HG02623 (cell line): ENCODE results near the gene DHRS13.
"Not testable (repeated sequence)": the region's sequence is repeated elsewhere in the genome, so short reads cannot be mapped to it uniquely, and the experiment has no call there.

ENCODE experiments used
- ATAC-seq: cut with Tn5 transposase; IDR thresholded peaks from one replicate; pipeline ENCODE4 v1.9.1; 2021; ENCODE audit warnings: moderate library complexity; ENCODE audit not compliant: unreplicated experiment

The DHRS13 gene

DNA sequence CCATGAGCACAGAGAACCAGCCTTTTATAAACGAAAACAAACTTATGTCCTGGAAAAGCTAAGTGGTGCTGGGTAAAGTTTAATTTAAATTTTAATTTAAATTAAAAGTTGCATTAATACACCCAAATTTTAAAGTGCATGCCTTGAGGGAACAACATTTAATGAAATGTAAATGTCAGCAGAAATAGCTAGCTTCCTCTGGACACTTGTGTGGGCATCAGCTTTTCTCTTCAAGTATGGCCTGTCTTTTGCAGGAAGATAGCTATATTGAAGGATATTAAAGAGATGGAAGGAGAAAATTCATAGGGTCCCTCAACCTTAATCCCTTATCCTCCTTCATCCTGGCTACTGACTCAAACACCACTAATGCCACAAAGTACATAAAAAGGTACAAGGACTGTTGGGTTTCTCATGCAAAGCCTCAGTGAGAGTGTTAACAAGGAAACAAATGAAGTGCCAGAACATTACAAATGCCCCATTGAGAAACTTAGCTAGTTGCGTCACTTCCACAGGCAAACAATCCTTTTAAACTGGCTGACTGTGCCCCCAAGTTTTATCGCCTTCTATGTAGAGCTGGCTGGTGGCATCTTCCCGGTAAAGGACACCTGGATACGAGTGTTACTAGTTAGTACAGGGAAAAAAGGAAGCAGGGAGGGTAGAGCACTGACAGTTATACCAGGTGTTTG is 34.3 kb upstream of the DHRS13 start:
- ATAC-seq: no peak

DNA sequence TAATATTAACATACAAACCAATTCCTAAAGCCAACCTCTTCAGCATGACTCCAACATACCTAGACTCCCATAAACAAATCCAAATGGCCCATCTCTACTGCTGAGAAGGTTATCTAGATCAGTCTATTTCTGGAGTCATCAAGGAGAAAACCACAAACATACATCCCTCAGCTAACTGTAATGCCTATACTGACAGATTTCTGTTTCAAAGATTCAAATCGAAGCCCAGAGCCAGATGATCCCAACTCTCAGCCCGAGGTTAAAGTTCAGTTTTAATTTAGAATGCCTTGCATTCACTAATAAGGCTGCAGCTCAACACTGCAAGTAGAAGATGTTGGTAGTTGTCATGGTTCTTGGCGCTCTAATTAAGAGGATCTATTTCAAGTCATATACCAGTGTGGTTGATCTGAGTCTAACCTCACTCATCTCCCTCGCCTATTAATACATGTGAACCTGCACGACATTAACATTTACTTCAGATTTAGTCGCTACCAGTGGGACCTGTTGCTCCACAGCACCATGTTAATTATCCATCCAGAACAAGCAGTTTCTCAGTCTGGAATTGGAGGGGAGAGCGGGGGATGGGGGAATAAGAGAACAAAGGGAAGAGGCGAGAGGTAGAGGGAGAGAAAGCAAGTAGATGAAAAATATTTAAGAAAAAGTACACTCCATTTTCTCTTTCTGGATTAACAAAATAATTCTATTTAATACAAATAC is 33.0 kb upstream of the DHRS13 start:
- ATAC-seq: no peak

DNA sequence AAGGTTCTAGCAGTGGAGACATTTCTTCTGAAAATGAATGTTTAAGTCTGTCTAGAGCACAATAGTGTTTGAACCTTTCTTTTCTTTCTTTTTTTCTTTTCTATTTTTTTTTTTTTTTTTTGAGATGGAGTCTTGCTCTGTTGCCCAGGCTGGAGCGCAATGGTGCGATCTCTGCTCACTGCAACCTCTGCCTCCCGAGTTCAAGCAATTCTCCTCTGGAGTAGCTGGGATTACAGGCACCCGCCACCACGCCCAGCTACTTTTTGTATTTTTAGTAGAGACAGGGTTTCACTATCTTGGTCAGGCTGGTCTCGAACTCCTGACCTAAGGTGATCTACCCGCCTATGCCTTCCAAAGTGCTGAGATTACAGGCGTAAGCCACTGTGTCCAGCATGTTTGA is 31.6 kb upstream of the DHRS13 start:
- not testable (repeated sequence) for ATAC-seq

DNA sequence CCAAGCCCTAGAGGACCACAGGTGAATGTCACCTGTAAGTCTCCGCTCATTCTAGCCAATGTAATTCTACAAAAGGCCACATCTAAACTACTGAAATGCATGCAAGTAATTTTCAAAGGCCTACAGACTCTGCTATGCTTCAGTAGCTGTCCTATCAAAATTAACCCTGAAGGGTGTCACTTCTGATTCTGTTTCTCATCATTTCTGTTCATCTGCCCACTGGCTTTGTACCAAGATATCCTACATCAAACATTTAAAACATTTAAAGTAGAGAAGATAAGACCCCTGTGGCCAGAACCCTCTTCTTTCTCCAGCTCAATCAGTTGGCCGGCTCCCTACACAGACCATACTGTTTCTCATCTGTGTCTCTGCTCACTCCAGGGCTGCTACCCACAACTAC is 26.9 kb upstream of the DHRS13 start:
- ATAC-seq: no peak

DNA sequence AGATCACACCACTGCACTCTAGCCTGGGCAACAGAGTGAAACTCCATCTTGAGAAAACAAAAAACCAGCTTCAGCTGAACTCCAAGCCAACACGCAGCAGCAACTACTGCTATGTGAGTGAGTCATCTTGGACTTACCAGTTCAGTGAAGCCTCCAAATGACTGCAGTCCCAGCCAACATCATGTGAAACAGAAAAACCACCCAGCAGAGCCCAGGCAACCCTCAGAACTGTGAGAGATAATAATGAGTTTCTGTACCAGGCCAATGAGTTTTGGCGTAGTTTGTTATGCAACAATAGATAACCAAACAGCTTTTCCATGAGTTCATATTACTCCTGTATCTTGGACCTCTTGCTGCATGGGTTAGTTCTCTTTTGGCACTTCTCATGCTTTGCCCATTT is 25.2 kb upstream of the DHRS13 start:
- ATAC-seq: no peak

DNA sequence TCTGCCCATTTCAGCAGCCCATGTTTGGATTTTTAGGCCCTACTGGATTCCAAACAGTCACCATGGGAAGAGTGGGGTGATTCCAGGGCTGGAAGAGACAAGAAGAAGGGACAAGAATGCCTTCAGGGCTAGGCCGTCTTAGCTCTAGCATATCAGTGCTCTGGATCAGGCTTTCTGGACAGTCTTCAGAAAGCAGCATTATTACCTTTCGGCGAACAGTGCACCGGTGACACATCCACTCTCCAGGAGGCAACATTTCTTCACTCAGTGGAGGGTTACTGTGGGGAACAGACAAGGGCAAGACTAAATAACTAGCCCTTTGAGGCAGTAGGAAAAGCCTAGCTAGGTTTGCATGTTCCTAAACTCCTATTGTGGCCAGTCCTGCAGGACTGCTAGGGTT is 23.9 kb upstream of the DHRS13 start:
- no peak for ATAC-seq

DNA sequence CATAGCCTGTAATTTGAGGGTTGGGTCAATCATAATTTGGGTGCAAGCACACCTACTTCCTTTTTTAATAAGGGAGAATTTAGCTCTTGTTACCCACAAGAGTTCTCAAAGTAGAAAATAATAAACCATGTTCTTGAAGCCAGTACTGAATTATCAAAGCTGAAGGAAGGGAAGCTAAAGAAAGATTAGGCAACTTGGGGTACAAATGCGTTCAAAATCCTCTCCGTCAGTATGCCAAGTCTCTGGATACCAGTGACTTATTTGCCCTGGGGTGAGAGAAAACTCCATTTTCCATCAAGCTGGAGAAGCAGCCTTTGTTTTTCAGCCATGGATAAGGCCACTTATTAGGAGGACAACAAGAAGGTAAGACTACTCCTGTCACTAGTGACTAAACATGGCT is 23.5 kb upstream of the DHRS13 start:
- ATAC-seq: no peak

DNA sequence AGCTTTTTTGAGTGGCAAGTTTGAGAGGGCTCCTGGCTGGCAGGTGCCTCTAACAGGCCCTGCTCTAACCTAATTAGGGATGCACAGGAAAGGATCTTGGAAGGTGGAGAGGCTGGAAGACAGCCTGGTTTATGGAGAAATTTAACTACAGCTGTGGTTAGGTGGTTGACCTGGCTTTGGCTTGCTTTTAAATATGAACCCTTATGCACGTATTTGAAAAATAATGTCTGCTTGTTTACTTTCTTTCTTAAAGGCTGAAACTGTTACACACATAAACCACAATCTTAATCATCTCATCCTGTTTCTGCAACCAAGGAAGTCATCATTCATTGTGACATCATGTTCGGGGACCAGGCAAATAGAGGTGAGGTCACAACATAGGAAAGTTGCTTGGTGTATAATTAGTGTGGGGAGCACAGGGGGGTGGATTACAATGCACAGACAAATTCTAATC is 23.1 kb upstream of the DHRS13 start:
- ATAC-seq: no peak

DNA sequence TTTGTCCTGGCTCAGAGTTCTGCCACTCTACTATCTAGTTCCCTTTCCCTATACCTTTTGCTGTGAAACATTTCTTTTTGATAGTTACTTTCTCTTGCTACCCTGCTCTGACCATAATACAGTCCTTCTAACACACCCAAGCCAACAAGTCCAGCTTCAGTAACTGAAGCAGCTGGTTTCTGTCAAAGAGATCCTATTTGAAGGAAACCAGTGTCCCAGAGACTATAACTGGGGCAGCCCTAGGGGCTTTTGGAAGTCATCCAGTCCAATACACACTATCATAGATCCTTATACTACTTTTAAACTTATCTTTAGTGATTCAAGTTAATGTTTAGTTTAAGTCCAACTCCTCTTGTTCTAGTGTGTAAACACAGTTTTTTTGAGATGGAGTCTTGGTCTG is 17.3 kb upstream of the DHRS13 start:
- no peak for ATAC-seq

DNA sequence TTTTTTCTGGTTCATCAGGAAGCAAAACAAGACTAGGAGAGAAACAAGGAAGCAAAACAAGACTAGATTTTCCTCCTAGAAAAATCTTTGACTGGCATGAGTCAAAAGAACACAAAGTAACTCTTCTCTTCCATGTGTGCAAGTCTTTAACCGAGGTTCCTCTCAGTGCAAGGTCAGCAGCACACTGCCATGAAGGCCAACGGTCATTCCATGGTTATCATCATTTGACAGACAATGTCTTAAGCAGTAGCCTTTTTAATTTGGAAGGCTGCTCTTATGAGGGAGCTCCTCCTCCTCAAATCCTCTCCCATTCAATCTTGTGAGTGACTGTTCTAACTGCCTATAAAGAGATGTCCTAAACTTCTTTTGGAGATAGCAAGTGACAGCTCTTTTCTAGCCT is 15.4 kb upstream of the DHRS13 start:
- ATAC-seq: no peak

DNA sequence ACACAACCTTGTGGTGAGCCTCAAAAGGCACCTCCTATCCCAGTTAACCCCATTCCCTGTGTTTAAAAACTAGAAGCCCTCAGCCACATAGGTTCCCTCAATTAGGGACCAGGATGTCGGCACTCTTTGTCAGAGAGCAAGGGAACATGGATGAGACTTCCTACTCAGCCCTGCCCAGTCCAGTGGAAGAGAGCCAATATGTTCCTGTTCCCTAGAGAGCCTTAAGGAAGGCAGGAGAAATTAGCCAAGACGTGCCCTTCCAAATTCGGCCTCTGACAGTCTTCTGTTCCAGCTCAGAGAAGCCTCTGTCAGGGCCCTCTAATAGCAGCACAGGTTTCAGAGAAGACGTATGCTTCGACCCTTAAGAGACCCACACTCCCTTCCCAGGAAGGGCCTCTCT is 14.6 kb upstream of the DHRS13 start:
- no peak for ATAC-seq

DNA sequence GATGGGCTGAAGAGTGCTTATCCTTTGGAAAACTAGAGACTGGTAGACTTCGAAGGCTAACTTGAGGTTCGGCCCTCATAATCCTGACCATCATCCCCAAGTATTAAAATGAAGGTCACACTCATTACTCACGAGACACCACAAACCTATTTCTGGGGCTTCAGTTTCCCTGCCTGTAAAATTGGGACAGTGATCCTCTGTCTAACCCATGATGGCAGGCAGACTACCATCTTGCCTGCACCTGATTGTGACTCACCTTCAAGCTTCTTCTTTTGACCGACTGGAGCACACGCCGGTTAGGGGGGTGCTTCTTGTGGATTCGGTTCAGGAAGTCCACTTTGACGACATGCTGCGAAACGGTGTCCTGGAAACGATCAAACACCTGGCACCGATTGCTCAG is 14.2 kb upstream of the DHRS13 start:
- ATAC-seq: no peak

DNA sequence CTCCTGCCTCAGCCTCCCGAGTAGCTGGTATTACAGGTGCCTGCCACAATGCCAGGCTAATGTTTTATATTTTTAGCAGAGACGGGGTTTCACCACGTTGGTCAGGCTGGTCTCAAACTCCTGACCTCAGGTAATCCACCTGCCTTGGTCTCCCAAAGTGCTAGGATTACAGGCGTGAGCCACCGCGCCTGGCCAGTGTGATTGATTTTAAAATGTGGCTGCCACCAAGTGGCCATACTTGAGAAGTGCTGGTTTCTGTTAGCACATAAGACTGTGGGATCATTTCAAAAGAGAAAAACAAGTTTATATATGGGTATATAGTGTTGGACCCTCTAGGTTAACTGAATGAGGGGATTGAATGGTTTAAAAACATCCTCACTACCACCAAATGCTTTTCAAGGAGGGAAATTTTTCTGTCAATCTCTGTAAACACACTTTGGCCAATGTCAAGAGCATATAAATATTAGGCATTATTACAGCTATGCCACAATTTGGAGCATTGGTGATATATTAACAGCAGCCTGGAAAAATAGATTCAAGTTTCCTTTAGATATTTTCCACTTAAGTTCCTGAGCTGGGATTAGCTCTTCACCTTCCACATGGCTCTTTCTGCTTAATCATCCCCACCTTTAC is 13.5 kb upstream of the DHRS13 start:
- no peak for ATAC-seq

DNA sequence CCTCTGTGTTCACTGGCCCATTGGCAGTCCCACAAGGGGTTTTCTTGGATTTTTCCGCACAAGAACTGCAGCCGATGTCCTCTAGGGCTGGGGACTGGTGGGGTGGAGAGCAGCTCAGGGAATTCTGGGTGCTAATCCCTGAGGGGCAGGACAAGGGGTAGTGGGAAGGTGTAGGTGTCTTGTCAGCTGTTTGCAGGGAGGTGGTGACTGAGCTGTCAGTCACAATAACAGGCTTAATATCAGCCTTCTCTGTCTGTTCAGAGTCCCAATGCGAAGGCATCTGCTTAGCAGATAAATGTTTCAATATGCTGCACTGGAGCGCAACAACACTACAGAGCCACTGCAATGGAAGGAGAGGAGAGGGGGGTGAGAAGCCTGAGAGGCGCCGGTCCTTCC is 10.1 kb upstream of the DHRS13 start:
- no peak for ATAC-seq

DNA sequence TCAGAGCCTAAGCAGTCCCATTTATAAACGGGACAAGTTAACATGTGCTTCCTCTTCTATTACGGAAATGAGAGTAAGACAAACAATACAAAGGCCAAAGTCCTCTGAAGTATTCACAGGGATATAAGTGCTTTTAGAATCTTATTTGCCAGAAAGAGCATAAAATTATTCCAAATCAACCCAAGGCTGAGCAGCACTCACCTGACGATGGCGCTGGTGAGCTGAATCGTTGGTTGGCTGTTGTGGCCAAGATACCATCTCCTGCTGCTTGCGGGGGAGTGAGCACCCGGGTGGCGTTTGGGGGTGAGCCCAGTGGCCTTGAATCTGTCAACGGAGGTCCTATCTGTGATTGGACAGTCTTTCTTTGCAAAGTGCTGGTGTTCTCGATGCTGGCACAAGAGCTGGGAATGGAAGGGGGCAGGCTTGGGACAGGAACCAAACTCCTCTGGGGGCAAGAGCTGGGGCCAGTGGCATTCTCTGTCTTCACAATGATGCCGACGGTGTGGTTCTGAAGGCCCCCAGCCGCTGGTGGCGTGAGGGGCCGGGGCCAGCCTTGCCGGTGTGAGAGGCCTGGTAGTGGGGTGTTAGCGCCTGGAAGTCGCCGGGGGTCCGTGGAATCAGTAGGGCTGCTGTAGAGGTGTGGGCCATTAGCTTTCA is 9.5 kb upstream of the DHRS13 start:
- no peak for ATAC-seq

DNA sequence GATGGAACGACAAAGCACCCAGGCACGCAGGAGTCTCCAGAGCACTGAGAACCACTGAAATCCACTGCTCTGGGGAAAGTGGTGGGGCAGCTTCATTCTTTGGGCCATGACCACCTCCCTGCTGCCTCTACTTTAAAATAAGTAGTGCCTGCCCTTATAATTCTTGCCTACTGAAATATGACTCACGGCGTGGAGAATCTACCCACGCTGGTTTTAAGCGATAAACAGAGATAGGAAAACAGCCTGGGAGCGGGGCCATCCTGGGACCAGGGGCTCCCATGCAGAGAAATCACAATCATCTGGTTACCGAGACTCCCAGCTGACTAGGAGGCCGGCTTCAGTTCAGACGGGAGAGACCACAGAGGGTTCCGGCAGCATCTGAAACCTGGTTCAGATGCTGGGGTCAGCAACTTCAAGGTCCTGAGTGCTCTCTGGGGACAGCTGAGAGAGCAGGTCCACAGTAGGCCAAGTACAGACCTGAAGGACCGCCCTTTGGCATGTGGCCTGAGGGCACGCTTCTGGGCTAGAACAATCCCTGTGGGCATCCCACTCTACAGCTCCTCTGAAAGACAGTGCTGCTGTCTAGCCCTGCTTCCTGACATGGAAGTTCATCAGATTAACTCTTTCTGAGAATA is 8.6 kb upstream of the DHRS13 start:
- no peak for ATAC-seq

DNA sequence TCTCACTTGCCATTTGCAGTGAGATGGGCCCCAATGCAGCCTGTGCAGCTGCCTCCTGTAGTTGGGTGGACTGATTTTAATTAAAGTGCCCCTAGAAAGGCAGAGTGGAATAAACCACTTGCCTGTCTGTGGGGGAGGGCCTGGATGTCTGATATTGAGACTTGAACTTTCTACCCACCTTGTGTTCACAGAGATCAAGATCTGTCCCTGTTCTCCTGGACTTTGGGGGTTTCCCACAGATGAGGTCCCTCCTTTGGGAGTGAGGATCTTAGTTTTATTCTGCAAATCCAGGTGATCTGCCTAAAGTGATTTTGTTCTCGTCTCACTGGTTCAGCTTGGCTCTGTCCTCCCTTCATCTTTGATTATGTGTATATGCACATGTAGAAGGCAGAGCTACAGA is 7.7 kb upstream of the DHRS13 start:
- no peak for ATAC-seq

DNA sequence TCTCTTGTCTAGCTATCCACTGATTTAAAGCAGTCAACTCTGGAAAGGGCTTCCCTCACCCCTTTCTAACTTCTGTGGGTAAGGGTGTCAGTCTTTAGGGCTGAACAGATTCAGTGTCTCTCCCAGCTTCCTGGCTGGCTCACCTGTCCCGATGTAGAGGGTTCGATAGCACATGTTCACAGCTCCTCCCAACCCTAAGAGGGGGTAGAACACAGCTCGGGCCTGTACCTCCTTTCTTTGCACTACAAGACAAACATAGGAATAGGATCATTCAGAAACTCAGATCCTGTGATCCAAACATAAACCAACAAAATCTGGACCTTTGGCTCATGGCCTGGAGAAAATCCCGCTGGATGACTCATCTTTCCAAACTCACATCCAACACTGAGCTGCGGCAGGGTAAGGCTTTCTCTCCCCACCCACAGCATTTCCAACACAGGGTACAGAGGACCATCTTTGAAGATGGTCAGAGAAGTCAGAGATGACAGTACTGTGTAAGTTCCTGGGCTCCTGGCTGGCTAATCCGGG is 5.8 kb upstream of the DHRS13 start:
- no peak for ATAC-seq

DNA sequence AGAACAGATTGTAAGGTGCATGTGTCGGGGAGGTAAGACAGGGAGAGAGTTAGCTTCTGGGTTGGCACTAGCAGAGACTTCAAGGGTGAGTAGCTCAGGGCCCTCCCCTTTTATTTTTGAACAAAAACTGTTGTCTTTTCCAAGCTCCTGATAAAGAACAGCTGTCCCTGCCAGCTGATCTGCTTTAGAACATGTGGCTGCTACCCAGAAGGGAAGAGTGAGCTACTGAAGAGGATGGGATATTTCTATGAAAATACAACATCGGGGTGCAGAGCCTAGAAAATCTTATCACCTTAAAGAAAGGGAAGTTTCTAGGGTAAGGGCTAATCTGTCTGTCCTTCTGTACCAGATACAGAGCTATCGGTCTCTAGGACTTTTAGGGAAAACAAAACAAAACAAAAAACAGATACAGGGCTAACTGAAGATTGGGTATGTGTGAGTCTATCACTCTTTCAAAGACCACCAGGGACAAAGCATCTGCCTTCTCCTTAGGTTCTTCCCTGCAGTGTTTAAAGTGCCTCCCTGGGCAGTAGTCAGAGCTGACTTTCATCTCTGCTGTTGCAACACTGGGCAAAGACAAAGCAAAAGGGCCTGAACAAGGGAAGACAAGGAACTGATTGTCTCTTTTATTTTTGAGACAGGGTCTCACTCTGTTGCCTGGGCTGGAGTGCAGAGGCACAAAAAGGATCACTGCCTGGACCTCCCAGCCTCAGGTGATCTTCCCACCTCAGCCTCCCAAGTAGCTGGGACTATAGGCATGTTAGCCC is 5.0 kb upstream of the DHRS13 start:
- ATAC-seq: no peak

DNA sequence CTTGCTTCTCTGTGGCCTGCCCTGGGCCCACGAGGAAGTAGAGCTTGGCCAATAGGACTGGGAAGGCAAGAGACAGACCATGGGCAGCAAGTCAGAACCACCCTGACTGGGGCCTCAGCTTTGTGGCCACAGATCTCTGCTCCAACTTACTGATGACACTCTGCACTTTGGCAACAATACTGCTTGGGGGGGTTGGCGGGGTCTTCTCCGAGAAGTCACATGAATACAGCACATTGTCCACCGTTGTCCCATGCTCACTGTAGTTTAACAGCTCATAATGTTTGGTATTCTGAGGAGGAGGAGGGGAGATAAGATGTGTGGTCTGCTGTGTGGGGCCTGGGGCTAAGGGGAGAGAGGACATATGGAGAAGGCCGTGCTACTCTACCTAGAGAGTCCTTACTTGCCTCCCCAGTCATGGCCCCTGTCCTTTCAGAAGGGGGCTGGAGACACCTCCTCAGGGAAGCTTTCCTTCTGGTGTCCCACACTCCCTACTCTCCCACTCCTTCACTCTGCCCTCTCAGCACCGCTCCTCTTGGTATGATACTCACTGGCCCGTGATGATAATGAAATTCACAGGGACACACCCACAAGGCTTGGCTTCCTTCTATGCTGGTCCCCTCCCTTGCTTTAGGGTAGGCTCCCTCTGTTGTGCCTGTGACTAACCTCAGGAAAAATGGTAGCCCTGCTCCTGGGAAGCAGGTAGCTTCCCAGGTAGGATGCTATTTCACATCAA is 4.0 kb upstream of the DHRS13 start:
- no peak for ATAC-seq
